ENCODE measurements around the gene APP. TPM values are rescaled to one million over a fixed set of nuclear protein-coding genes. Genes with fewer than 3 reads are reported as not detected.

Gene APP
- total RNA-seq: 568 and 642 TPM in 2 replicates

GRCh38 chr21:26170471-26171257 lies at the start of gene APP:
Gene APP (minus strand): TSS chr21:26170770. CDS start chr21:26170620, 150 bp downstream.

All from aortic smooth muscle cell (primary cell).